MM.1S (cell line): Measurements from ENCODE around the gene BCL3.

Experiments
- EZH2 ChIP-seq: fragments of 300-600 bp; sonication (generic); optimal IDR thresholded peaks from 2 replicates; pipeline ENCODE3; 2017; ENCODE audit warnings: low read depth, mild to moderate bottlenecking, antibody characterized with exemption, low read length, mixed read lengths
- EZH2phosphoT487 ChIP-seq: fragments of 300-600 bp; sonication (generic); IDR thresholded peaks from 2 replicates; pipeline ENCODE4 v1.6.1; 2018; ENCODE audit warnings: antibody characterized with exemption, low read length
- TF ChIP-seq, protein P1 (sequence below): fragments of 300-600 bp; sonication (generic); IDR thresholded peaks from 2 replicates; pipeline ENCODE4 v1.5.1; 2016; ENCODE audit warnings: antibody characterized with exemption, low read length, mixed read lengths

DNA sequence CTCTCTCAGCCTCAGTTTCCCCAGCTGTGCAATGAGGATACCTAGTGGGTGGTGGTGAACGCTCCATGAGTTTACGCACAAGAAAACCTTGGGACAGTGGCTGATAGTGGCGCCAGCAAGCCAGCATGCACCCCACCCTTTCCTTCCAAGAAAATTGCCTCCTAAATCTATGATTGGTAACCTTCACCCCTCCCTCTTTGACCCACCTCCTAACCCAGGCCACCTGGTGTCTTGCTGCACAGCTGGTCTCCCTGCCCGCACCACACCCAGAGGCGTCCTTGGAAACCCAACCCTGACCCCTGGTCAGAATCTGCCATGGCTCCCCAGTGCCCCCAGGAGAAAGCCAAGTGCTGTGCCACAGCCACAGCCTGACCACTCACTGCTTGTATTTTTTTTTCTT is 22.8 kb upstream of the BCL3 start:
- TF ChIP-seq, protein P1, sequence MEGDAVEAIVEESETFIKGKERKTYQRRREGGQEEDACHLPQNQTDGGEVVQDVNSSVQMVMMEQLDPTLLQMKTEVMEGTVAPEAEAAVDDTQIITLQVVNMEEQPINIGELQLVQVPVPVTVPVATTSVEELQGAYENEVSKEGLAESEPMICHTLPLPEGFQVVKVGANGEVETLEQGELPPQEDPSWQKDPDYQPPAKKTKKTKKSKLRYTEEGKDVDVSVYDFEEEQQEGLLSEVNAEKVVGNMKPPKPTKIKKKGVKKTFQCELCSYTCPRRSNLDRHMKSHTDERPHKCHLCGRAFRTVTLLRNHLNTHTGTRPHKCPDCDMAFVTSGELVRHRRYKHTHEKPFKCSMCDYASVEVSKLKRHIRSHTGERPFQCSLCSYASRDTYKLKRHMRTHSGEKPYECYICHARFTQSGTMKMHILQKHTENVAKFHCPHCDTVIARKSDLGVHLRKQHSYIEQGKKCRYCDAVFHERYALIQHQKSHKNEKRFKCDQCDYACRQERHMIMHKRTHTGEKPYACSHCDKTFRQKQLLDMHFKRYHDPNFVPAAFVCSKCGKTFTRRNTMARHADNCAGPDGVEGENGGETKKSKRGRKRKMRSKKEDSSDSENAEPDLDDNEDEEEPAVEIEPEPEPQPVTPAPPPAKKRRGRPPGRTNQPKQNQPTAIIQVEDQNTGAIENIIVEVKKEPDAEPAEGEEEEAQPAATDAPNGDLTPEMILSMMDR: no peak
- TF ChIP-seq EZH2: no peak
- no peak for TF ChIP-seq EZH2phosphoT487
